Liver (tissue), 3 donors: ENCODE data around the gene TMPRSS11A.

Experiments used
- CTCF ChIP-seq: fragments of 150-350 bp; IDR thresholded peaks from 2 replicates; pipeline ENCODE4 v1.5.1; 2017; ENCODE audit warnings: improper control_type of control experiment, low read depth, low read length; ENCODE audit not compliant: missing input control
- JUND ChIP-seq, 2 donors: IDR thresholded peaks; 2 replicates each; pipeline ENCODE4 v1.6.1; 2016; ENCODE audit warnings: antibody characterized with exemption in 2 of 2
- RAD21 ChIP-seq, 2 donors: IDR thresholded peaks; 2 replicates each; pipeline ENCODE4 v1.6.1; 2016; ENCODE audit warnings: antibody characterized with exemption in 2 of 2, mild to moderate bottlenecking in 2 of 2
- REST ChIP-seq: IDR thresholded peaks from 2 replicates; pipeline ENCODE4 v1.6.1; 2016; ENCODE audit warnings: antibody characterized with exemption, mild to moderate bottlenecking
- TAF1 ChIP-seq: conservative IDR thresholded peaks from 2 replicates; pipeline ENCODE4 v1.6.1; 2016; ENCODE audit warnings: antibody characterized with exemption, mild to moderate bottlenecking
- YY1 ChIP-seq: IDR thresholded peaks from 2 replicates; pipeline ENCODE4 v1.6.1; 2016; ENCODE audit warnings: antibody characterized with exemption, mild to moderate bottlenecking
- TF ChIP-seq, protein P1 (sequence below): IDR thresholded peaks from 2 replicates; pipeline ENCODE4 v1.6.1; 2016; ENCODE audit warnings: antibody characterized with exemption
- donor health status: healthy.
- donor health status: healthy.

- TF ChIP-seq CTCF (no peak), TAF1 (no peak), JUND (IDR thresholded peaks at IDR 0.05) (no peak), RAD21 (IDR thresholded peaks at IDR 0.05) (no peak), REST (no peak), YY1 (no peak)
- TF ChIP-seq, protein P1, sequence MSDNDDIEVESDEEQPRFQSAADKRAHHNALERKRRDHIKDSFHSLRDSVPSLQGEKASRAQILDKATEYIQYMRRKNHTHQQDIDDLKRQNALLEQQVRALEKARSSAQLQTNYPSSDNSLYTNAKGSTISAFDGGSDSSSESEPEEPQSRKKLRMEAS, result no peak
These were observed 52.2 kb downstream of the TMPRSS11A start for GRCh38 chr4:67911141-67911540.
